Measurements from ENCODE around the gene CCL22.

DNA sequence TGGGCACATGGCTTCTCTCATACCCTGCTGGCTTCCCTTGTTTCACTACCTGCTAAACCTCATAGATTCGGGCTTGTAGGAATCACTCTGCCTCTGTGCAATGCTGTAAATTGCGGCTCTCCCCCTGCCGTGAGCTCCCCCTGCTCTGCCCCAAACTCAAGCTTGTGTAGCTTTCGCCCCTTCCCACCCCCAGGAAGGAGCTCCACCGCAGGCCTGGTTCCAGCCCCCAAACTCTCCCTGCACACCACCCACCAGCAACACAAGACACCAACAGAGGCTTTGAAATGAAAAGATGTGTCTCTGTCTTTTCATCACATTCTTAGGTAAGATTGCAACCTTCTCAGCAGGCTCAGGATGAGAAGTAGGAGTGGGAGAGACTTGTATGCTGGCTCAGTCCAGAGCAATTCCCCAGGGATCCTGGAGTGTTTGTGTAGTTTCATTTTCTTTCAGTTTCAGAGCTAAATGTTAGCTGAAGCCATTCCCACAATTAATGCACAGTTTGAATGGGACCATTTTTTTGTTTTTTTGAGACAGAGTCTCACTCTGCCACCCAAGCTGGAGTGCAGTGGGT lies 27.9 kb downstream of the CCL22 start:
- TF ChIP-seq, protein P1, sequence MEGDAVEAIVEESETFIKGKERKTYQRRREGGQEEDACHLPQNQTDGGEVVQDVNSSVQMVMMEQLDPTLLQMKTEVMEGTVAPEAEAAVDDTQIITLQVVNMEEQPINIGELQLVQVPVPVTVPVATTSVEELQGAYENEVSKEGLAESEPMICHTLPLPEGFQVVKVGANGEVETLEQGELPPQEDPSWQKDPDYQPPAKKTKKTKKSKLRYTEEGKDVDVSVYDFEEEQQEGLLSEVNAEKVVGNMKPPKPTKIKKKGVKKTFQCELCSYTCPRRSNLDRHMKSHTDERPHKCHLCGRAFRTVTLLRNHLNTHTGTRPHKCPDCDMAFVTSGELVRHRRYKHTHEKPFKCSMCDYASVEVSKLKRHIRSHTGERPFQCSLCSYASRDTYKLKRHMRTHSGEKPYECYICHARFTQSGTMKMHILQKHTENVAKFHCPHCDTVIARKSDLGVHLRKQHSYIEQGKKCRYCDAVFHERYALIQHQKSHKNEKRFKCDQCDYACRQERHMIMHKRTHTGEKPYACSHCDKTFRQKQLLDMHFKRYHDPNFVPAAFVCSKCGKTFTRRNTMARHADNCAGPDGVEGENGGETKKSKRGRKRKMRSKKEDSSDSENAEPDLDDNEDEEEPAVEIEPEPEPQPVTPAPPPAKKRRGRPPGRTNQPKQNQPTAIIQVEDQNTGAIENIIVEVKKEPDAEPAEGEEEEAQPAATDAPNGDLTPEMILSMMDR (conservative IDR thresholded peaks at IDR 0.05; ENCODE audit: low read depth, low read length): no peak
- TF ChIP-seq SMC3 (IDR thresholded peaks at IDR 0.05; ENCODE audit: low read depth, low read length) (no peak), RFX5 (IDR thresholded peaks at IDR 0.05; ENCODE audit: low read depth, low read length) (no peak), RAD21 (IDR thresholded peaks at IDR 0.05; ENCODE audit: low read length) (no peak), RCOR1 (IDR thresholded peaks at IDR 0.05; ENCODE audit: insufficient replicate concordance, low read length) (no peak), POLR2A (IDR thresholded peaks at IDR 0.05; ENCODE audit: low read depth, low read length) (no peak)

Data from IMR-90 (cell line).